Transverse colon (tissue), 4 donors: ENCODE results near the gene FDXR.

Experiments used
- POLR2A ChIP-seq: fragments of 450-650 bp; IDR thresholded peaks from one replicate; pipeline ENCODE4 v1.6.1; 2016; ENCODE audit warnings: antibody characterized with exemption, mild to moderate bottlenecking, moderate library complexity
- POLR2AphosphoS5 ChIP-seq, 3 donors: sonication (generic); formaldehyde crosslinking; IDR thresholded peaks; one replicate each; pipeline ENCODE4 v1.6.1; 2016; ENCODE audit warnings: antibody characterized with exemption in 3 of 3
- TF ChIP-seq, protein P1 (sequence below), 5 experiments: fragments of 200-600 bp in 3 of 5; fragments of 450-650 bp in 2 of 5; sonication (generic) in 3 of 5; IDR thresholded peaks; 1 replicate in 2 of 5; 2 replicates in 3 of 5; pipeline ENCODE4 v1.5.1; 2016 to 2017; ENCODE audit warnings: antibody characterized with exemption in 5 of 5, inconsistent platforms in 3 of 5, mild to moderate bottlenecking in 2 of 5, moderate library complexity in 1 of 5

- no peak for TF ChIP-seq POLR2A
- TF ChIP-seq, protein P1, sequence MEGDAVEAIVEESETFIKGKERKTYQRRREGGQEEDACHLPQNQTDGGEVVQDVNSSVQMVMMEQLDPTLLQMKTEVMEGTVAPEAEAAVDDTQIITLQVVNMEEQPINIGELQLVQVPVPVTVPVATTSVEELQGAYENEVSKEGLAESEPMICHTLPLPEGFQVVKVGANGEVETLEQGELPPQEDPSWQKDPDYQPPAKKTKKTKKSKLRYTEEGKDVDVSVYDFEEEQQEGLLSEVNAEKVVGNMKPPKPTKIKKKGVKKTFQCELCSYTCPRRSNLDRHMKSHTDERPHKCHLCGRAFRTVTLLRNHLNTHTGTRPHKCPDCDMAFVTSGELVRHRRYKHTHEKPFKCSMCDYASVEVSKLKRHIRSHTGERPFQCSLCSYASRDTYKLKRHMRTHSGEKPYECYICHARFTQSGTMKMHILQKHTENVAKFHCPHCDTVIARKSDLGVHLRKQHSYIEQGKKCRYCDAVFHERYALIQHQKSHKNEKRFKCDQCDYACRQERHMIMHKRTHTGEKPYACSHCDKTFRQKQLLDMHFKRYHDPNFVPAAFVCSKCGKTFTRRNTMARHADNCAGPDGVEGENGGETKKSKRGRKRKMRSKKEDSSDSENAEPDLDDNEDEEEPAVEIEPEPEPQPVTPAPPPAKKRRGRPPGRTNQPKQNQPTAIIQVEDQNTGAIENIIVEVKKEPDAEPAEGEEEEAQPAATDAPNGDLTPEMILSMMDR (IDR thresholded peaks at IDR 0.05), result no peak
- no peak for TF ChIP-seq POLR2AphosphoS5 (IDR thresholded peaks at IDR 0.05)
These were observed 57.7 kb downstream of the FDXR start for GRCh38 chr17:74815067-74815466.
